HG03432 (cell line): ENCODE measurements around the gene MAEA.

Source experiments
- ATAC-seq: cut with Tn5 transposase; IDR thresholded peaks from one replicate; pipeline ENCODE4 v1.9.1; 2021; ENCODE audit warnings: mild to moderate bottlenecking, moderate library complexity; ENCODE audit not compliant: unreplicated experiment

Gene MAEA

GRCh38 chr4:1249731-1250526, 39.8 kb upstream of the MAEA start:
- ATAC-seq, result peak; percentile 10

GRCh38 chr4:1250527-1250812, 39.2 kb upstream of the MAEA start:
- ATAC-seq, result no peak

- no peak for ATAC-seq
These were observed 38.5 kb upstream of the MAEA start for GRCh38 chr4:1250921-1251772.

GRCh38 chr4:1251773-1252066, 38.0 kb upstream of the MAEA start:
- ATAC-seq, result no peak

GRCh38 chr4:1252928-1253492, 36.7 kb upstream of the MAEA start:
- ATAC-seq, result no peak

GRCh38 chr4:1253831-1254230, 35.9 kb upstream of the MAEA start:
- no peak for ATAC-seq

- ATAC-seq, result no peak
These were observed 34.5 kb upstream of the MAEA start for GRCh38 chr4:1255151-1255550.

GRCh38 chr4:1255699-1256098, 34.0 kb upstream of the MAEA start:
- no peak for ATAC-seq

GRCh38 chr4:1258457-1258856, 31.2 kb upstream of the MAEA start:
- no peak for ATAC-seq

GRCh38 chr4:1259966-1260365, 29.7 kb upstream of the MAEA start:
- ATAC-seq, result no peak

GRCh38 chr4:1260418-1261106, 29.1 kb upstream of the MAEA start:
- no peak for ATAC-seq

- no peak for ATAC-seq
These were observed 28.4 kb upstream of the MAEA start for GRCh38 chr4:1261107-1261928.

- ATAC-seq, result no peak
These were observed 24.7 kb upstream of the MAEA start for GRCh38 chr4:1264942-1265341.

- ATAC-seq, result no peak
These were observed 24.3 kb upstream of the MAEA start for GRCh38 chr4:1265351-1265750.

GRCh38 chr4:1266881-1267763, 22.6 kb upstream of the MAEA start:
- ATAC-seq, result peak; percentile 39

GRCh38 chr4:1269209-1269608, 20.5 kb upstream of the MAEA start:
- no peak for ATAC-seq

- no peak for ATAC-seq
These were observed 18.0 kb upstream of the MAEA start for GRCh38 chr4:1271686-1272085.

- ATAC-seq, result no peak
These were observed 14.8 kb upstream of the MAEA start for GRCh38 chr4:1274871-1275270.

GRCh38 chr4:1276984-1277383, 12.7 kb upstream of the MAEA start:
- ATAC-seq, result no peak
